ENCODE data around the gene ACTRT2.

The ACTRT2 gene

DNA sequence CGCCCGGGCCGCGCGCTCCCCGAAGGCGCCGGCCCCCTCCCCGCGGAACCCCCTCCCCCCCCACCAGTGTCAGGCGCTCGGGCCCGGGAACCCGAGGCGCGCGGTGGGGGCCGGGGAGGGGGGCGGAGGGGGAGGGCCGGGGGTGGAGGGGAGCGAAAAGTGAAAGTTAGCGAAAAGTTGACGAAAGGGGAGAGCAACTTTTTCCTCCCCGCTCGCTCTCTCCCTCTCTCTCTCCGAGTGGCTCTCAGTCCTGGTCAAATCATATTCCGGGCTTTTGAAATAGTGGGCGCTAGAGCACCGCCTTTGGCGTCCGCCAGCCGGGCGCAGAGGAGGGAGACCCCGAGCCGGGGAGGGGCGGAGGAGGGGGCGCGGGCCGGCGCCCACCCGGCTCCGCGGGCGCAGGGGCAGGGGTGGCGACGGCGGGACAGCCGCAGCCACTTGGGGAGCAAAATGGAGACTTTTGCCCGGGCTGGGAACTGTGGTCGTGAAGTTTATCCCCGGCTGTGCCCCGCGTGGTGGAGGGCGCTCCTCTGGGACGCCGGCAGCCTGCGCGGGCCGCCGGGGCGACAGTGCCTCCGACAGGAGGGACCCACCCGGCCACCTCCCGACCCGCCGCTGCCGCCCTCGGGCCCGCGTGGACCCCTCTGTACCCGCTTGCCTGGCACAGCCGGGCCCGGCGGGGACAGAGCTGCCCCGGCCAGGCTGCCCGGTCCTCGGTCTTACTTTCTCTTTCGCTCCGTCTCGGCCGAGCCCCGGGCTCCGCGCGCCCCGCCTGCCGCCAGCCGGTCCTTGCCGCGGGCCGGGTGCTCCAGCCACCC is 48.4 kb downstream of the ACTRT2 start:
- peak overlapping the region; percentile 36 for H3K27ac ChIP-seq
- peak; percentile 63 for TF ChIP-seq CTCF (conservative IDR thresholded peaks at IDR 0.05)
- peak; percentile 32; the same call in 1 of the 2 replicates for TF ChIP-seq ZFX (IDR thresholded peaks at IDR 0.05)

GRCh38 chr1:3070309-3070643 is 49.0 kb downstream of the ACTRT2 start:
- H3K27ac ChIP-seq = peak overlapping the region; percentile 36; the same call in 1 of the 2 replicates
- TF ChIP-seq ZFX (IDR thresholded peaks at IDR 0.05) (no peak), CTCF (conservative IDR thresholded peaks at IDR 0.05) (no peak)

GRCh38 chr1:3070644-3071564 is 49.6 kb downstream of the ACTRT2 start:
- no peak overlapping the region for H3K27ac ChIP-seq

GRCh38 chr1:3071565-3072390 is 50.5 kb downstream of the ACTRT2 start:
- H3K27ac ChIP-seq = no peak overlapping the region

More at GRCh38 chr1:3070644-3071564, 49.6 kb downstream of the ACTRT2 start:
- TF ChIP-seq ZFX (IDR thresholded peaks at IDR 0.05) = no peak
- no peak for TF ChIP-seq CTCF (conservative IDR thresholded peaks at IDR 0.05)

More at GRCh38 chr1:3071565-3072390, 50.5 kb downstream of the ACTRT2 start:
- TF ChIP-seq ZFX (IDR thresholded peaks at IDR 0.05) = no peak
- TF ChIP-seq CTCF (conservative IDR thresholded peaks at IDR 0.05) = no peak

All from C4-2B (cell line).